ENCODE measurements around the gene RBFOX2. TPM values are rescaled to one million over a fixed set of nuclear protein-coding genes. Genes with fewer than 3 reads are reported as not detected.
"Not testable (repeated sequence)": the region's sequence is repeated elsewhere in the genome, so short reads cannot be mapped to it uniquely, and the experiment has no call there.

Gene RBFOX2
- total RNA-seq, 1 donor from 2014 or later, result 83.1 TPM

GRCh38 chr22:36010090-36010489 lies 18.5 kb downstream of the RBFOX2 start:
- DNase-seq (ENCODE audit: low read depth in 2 of 2), result no peak

- DNase-seq (ENCODE audit: low read depth in 2 of 2), result peak; percentile 59 to 77
Measured at GRCh38 chr22:36009085-36009484, 19.5 kb downstream of the RBFOX2 start.

- no peak for DNase-seq (ENCODE audit: low read depth in 2 of 2)
Measured at GRCh38 chr22:36008565-36008964, 20.1 kb downstream of the RBFOX2 start.

GRCh38 chr22:36008131-36008530 lies 20.5 kb downstream of the RBFOX2 start:
- no peak for DNase-seq (ENCODE audit: low read depth in 2 of 2)

- DNase-seq (ENCODE audit: low read depth in 2 of 2), result no peak
Measured at GRCh38 chr22:36003972-36004674, 24.5 kb downstream of the RBFOX2 start.

- no peak for DNase-seq (ENCODE audit: low read depth in 2 of 2)
Measured at GRCh38 chr22:36002718-36003260, 25.8 kb downstream of the RBFOX2 start.

- no peak for DNase-seq (ENCODE audit: low read depth in 2 of 2)
Measured at GRCh38 chr22:36002084-36002483, 26.5 kb downstream of the RBFOX2 start.

- no peak for DNase-seq (ENCODE audit: low read depth in 2 of 2)
Measured at GRCh38 chr22:35998748-35999147, 29.9 kb downstream of the RBFOX2 start.

- peak; percentile 38 to 80 for DNase-seq (ENCODE audit: low read depth in 2 of 2)
Measured at GRCh38 chr22:35997438-35997837, 31.2 kb downstream of the RBFOX2 start.

- no peak for DNase-seq (ENCODE audit: low read depth in 2 of 2)
Measured at GRCh38 chr22:35996596-35996995, 32.0 kb downstream of the RBFOX2 start.

GRCh38 chr22:35995772-35996171 lies 32.9 kb downstream of the RBFOX2 start:
- peak in 1 of 2 donors; percentile 85 for DNase-seq (ENCODE audit: low read depth in 2 of 2)

GRCh38 chr22:35995348-35995747 lies 33.3 kb downstream of the RBFOX2 start:
- no peak for DNase-seq (ENCODE audit: low read depth in 2 of 2)

- not testable (repeated sequence) for DNase-seq (ENCODE audit: low read depth in 2 of 2)
Measured at GRCh38 chr22:35993727-35994126, 34.9 kb downstream of the RBFOX2 start.

- no peak for DNase-seq (ENCODE audit: low read depth in 2 of 2)
Measured at GRCh38 chr22:35993048-35993714, 35.4 kb downstream of the RBFOX2 start.

GRCh38 chr22:35991168-35991567 lies 37.5 kb downstream of the RBFOX2 start:
- no peak for DNase-seq (ENCODE audit: low read depth in 2 of 2)

- no peak for DNase-seq (ENCODE audit: low read depth in 2 of 2)
Measured at GRCh38 chr22:35988030-35988429, 40.6 kb downstream of the RBFOX2 start.

- peak; percentile 20 to 35 for DNase-seq (ENCODE audit: low read depth in 2 of 2)
Measured at GRCh38 chr22:35987487-35987886, 41.1 kb downstream of the RBFOX2 start.

GRCh38 chr22:35986088-35986487 lies 42.5 kb downstream of the RBFOX2 start:
- peak in 1 of 2 donors; percentile 73 for DNase-seq (ENCODE audit: low read depth in 2 of 2)

GRCh38 chr22:35985371-35985770 lies 43.3 kb downstream of the RBFOX2 start:
- DNase-seq (ENCODE audit: low read depth in 2 of 2), result no peak

GRCh38 chr22:35984183-35985175 lies 44.1 kb downstream of the RBFOX2 start:
- no peak for DNase-seq (ENCODE audit: low read depth in 2 of 2)

GRCh38 chr22:35981900-35982299 lies 46.7 kb downstream of the RBFOX2 start:
- DNase-seq (ENCODE audit: low read depth in 2 of 2), result no peak

GRCh38 chr22:35978889-35979288 lies 49.7 kb downstream of the RBFOX2 start:
- no peak for DNase-seq (ENCODE audit: low read depth in 2 of 2)
